ENCODE measurements around the gene PSME3IP1.
"Not testable (repeated sequence)": the region's sequence is repeated elsewhere in the genome, so short reads cannot be mapped to it uniquely, and the experiment has no call there.

The PSME3IP1 gene

DNA sequence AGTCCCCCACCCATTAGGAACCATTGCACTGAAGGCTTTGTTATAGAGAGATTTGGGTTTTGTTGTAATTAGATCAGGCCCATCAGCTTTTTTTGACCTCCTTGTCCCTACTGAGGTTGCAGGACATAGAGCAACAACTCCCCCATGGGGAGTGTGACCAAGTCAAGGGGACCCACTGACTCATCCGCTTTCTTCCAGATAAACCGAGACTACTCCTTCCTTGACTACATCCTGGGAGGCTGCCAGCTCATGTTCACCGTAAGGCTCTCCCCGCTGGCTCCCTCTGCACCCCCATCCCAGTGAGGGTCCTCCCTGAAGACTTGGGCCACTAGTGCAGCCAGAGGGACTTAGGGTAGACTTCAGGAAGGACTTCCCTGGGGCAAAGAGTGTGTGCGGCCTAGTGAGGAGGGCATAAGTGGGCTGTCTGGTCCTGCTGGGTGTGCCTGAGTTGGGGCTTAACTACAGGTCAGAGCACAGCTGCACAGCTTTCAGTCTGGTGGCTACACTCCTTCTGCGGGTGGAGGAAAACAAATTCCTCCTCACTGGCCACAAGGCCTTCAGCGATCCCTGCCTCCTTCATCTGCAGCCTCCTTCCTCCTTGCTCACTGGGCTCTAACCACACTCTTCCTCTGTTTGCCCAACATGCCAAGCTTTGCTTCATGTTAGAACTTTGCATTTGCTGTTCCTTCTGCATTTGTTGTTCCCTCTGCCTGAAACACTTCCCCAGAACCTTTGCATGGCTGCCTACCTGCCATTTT lies 62.4 kb downstream of the PSME3IP1 start:
- DNase-seq (ENCODE audit: low read depth): no peak

DNA sequence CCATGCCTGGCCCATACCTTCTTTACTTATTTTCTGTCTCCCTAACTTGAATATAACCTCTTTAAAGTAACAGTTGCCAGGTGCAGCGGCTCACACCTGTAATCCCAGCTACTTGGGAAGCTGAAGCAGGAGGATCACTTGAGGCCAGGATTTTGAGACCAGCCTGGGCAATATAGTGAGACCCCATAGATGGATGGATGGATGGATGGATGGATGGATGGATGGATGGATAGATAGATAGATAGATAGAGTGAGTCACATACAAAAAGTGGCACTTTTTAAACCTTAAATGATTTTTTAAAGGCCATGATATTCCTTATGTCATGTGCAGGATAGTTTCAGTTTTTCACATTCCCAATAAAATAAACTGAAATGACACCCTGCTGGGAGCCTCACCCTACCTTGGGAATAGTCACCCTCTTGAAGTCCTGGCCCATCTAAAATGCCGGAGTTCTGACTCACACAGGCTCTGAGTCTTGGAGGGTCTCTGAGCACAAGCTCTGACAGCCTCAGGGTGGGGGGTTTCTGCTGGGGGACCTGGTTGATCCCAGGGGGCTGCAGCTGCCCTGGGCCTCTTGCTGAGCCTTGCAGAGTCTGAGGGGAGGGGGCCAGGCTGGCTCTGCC lies 67.3 kb downstream of the PSME3IP1 start:
- DNase-seq (ENCODE audit: low read depth): no peak

DNA sequence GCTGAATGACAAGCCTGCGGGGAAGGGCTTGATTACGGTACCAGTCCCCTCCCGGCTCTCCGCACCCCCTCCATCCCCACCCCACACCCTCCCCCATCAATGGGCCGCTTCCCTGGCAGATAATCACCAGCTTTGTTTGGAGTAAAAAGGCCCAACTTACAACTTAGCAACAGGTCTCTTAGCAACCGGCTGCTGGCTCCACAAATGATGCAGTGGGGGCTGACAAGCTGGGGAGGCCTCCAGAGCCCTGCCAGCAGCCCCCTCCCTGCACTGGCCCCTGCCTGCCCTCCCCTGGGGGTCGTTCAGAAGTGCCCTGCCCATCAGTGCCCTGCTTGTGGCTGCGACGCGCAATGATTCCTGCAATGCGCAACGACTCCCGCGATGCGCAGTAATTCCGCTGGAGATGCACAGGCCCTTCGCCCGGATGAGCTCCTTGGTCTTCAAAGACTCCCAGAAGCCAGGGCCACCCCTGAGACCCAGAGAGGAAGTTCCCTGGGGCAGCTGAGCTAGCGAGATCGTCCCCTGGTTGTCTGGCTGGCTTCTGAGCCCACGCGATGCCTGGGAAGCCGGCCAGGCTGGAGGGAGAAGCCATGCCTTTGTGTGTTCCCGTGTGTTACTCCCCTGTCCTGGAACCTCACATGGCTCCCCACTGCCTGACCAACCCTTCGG lies 70.2 kb downstream of the PSME3IP1 start:
- DNase-seq (ENCODE audit: low read depth): no peak

DNA sequence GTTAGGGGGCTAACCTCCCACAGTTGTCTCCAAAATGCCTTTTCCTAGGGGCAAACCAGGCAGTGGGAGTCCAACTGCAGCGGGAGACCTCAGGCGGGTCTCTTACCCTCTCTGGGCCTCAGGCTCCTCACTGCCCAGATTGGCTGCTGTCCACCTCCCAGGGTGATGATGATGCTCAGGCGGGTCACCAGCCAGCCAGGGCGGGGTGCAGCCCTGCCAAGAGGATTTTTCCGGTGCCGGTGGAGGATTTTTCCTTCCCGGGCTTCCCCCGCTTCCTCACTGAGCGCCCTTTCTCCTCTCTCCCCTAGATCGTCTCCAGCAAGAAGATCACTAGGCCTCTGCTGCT lies 70.7 kb downstream of the PSME3IP1 start:
- no peak for DNase-seq (ENCODE audit: low read depth)

DNA sequence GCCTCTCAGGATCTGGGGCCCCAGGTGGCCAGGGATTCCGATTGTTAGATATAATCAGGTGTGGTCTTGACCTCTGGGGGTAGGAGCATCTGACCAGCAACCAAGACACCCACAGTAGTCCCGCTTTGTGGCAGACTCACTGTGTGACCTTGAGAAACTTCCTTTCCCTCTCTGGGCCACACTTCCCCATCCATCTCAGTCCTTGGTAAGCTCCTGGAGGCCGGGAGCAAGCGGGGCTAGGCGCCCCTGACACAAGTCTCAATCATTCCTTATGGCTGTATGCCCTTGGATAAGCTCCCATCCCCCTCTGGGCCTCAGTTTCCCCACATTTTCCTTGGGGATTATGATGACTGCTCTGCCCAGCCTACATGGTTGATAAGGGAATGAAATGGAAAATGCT lies 72.2 kb downstream of the PSME3IP1 start:
- DNase-seq (ENCODE audit: low read depth): no peak

DNA sequence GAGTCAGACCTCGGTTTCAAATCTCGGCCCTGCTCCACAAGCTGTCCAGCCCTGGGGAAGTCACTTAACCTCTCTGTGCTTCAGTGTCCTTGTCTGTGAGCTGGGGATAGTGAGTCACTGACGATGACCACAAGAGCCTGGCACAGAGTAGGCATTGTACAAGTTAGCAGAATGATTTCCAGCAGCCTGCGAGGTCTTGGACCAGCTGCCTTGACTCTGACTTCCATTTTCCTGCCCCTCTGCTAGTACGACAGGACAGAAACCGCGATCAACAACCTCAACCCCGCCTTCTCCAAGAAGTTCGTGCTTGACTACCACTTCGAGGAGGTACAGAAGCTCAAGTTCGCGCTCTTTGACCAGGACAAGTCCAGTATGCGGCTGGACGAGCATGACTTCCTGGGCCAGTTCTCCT lies 72.8 kb downstream of the PSME3IP1 start:
- no peak for DNase-seq (ENCODE audit: low read depth)

DNA sequence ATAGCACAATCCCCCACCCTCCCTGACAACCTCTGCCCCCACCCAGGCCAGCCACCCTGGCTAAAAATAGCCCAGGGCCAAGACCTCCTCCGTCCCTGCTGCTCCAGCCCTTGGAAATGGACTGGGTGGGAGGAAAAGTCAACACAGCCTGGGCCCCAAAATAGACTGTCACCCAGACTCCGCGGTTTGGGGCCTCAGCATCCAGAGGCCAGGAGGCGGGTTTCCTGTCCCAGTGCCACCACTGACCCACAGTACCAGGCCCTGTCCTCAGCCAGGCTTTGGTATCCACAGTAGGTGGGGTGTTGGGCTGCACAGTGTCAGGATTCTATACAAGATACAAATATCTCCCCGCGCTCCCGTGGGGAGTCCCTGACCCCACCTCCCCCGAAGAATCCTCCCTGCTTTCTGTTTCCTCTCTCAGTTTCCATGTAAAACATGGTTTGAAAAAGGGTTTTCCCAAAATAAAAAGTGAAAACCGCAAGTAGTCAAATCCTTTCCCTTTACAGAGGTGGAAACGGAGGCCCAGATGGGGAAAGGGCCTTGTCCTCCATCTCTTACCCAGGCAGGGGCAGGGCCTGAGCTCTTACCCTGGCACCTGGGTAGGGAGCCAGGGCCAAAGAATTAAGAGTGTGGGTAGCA lies 73.3 kb downstream of the PSME3IP1 start:
- DNase-seq (ENCODE audit: low read depth): no peak

DNA sequence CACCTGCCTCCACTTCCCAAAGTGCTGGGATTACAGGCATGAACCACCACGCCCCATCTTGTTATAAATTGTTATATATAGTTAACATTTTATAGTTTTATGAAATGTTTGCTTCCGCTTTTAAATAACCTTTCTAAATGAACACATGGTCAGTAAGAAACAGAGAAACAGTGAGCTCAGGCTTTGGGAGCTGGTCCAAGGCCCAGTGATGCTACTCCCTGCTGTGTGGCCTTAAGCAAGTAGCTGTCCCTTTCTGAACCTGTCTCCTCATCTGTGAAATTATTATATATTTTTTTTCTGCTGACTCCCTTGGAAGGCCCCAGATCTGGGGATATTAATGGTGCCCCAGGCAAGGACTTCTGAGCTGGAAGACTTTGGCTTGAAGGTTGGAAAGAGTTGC lies 74.4 kb downstream of the PSME3IP1 start:
- DNase-seq (ENCODE audit: low read depth): no peak

DNA sequence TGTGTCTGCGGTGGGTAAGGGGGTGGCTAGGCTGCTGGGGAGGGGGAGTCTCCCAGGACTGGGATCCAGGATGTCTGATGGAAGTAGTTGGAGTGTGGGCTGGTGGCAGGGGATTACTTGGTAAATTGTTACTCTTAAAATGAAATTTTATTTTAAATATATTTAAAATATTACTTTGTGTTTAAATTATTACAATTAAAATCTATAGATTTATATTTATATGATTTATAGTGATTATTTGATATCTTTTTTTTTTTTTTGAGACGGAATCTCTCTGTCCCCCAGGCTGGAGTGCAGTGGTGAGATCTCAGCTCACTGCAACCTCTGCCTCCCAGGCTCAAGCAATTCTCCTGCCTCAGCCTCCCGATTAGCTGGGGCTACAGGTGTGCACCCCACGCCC lies 74.9 kb downstream of the PSME3IP1 start:
- DNase-seq (ENCODE audit: low read depth): no peak

DNA sequence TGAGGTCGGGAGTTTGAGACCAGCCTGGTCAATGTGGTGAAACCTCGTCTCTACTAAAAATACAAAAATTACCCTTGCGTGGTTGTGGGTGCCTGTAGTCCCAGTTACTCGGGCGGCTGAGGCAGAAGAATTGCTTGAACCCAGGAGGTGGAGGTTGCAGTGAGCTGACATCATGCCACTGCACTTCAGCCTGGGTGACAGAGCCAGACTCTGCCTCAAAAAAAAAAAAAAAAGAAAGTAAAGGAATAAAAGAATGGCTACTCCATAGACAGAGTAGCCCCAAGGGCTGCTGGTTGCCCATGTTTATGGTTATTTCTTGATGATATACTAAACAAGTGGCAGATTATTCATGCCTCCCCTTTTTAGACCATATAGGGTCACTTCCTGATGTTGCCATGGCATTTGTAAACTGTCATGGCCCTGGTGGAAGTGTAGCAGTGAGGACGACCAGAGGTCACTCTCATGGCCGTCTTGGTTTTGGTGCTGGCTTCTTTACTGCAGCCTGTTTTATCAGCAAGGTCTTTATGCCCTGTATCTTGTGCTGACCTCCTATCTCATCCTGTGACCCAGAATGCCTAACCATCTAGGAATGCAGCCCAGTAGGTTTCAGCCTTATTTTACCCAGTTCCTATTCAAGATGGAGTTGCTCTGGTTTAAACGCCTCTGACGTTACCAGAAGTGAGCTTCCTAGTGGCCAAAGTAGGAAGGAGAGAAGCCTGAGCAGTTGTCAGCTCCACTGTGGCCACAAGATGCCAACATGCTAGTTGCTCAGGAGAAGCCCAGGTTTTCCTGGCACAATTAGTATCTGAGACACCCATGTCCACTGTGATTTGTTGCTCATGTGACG lies 76.4 kb downstream of the PSME3IP1 start:
- not testable (repeated sequence) for DNase-seq (ENCODE audit: low read depth)

DNA sequence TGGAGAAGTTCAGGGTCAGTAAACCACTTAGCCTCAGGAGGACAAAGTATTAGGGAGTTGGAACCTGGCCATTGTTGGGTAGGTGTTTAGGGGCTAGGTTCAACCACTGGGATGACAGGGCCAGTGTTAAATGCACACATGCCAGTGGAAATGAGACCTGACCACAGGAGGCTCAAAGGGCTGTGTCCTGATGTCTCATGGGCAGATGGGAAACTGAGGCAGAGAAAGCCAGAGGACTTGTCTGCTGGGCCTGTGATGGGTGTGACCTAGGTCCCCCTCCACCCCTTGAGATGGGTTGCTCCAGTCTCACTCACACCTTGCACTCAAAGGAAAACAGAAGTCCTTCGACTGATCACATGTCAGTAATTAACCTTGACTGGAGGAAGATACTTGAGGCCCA lies 77.4 kb downstream of the PSME3IP1 start:
- DNase-seq (ENCODE audit: low read depth): no peak

DNA sequence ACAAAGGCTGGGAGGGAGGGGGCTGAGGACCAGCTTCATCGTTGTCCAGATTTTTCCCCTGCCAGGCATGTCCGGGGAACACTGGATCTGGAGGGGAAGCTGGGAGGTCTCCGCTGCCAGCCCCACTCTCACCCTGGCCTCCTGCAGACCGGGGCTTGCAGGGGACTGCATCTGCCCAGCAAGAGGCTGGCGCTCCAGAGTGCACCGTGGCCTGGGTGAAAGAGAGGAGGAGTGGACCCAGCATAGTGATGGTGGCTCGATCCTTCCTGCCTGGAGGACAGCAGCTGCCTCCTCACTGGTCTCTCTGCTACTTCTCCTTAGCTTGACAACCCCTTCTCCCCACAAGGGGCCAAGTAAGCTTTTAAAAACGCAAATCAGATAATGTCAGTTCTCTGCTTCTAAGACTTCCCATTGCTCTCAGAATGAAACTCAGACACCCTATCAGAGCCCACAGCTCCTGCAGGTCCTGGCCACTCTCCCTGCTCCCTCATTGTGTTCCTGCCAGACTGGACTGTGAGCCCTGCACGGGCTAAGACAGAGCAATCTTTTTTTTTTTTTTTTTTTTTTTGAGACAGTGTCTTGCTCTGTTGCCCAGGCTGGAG lies 78.4 kb downstream of the PSME3IP1 start:
- DNase-seq (ENCODE audit: low read depth): no peak

DNA sequence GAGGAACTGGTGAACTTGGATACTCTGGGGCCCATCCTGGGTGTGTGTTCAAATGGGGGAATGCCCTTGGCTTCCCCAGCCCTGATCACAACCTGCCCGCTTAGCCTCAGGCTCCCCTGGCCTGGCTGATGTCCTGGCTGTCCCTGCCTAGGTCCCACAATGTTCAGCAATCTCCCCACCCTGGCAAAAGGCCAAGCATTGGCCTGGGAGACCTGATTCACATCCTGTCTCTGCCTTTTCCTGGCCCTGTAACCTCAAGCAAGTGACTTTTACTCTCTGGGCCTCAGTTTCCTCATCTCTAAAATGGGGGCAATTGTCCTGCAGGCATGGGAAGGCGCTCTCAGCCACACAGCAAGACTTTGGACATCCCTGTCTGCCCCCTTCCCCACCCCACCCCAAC lies 79.1 kb downstream of the PSME3IP1 start:
- DNase-seq (ENCODE audit: low read depth): no peak

DNA sequence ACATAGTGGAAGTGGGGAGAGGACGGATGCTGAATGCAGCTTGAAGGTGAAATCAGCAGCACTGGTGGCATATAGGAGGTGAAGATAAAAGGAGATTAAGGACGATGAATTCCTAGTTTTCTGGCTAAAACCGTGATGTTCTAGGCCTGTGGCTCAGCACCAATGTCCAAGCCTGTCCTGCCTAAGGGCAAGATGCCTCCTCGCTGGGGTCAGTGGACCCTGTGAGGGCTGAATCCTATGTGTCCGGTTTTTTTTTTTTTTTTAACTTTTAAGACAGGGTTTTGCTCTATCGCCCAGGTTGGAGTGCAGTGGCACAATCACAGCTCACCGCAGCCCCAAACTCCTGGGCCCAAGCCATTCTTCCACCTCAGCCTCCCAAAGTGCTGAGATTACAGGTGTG lies 80.7 kb downstream of the PSME3IP1 start:
- DNase-seq (ENCODE audit: low read depth): no peak

DNA sequence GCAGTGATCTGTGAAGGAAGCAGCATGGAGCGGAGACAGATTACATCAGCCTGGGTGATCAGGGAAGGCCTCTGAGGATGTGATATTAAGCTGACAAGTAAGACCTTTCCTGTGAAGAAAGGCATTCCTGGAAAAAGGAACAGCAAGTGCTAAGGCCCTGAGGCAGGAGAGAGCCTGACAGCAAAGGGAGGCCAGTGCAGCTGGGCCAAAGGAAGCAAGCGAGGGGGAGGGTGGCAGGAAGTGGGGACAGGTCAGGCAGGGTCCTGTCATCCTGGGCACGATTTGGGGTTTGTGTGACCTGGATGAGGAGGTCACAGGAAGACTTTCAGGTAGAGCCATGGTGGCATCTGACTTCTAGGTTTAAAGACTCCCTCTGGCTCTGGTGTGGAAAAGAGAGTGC lies 81.1 kb downstream of the PSME3IP1 start:
- DNase-seq (ENCODE audit: low read depth): no peak

DNA sequence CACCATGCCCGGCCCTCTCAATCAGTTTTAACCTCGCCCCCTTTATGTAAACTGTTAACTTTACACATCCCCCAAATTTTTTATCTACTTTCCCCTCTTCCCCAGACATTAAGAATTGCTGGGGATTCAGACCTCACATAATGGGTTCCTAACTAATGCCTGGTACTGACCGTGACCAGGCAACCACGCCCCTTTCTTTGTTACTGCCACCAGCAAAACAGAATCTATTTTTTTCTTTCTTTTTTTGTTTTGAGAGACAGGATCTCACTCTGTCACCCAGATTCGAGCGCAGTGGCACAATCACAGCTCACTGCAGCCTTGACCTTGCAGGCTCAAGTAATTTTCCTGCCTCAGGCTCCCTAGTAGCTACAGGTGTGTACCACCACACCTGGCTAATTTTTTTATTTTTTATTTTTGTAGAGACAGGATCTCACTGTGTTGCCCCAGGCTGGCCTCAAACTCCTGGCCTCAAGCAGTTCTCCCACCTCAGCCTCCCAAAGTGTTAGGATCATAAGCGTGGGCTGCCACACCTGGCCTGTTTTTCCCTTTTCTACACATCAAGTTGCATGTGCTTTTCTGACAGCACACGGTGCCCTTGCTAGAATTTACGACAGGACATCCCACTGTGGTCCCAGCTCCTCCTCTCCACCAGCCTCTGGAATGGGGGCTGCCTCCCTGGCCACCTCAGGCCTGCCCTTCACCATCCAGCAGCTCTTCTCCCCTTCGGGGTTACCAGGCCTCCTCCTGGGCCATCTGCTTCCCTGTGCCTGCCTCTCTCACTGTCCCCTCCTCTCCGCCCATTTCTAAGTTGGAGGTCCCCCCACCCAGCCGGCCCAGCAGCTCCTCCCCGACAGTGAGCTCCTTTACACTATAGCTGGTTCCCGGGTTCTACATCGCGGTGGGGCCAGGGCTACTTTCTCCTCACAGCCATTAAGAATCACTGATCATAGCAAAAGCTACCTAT lies 82.7 kb downstream of the PSME3IP1 start:
- no peak for DNase-seq (ENCODE audit: low read depth)
